Stimulated activated CD8-positive, alpha-beta memory T cell treated with anti-CD3 and anti-CD28 coated beads, Interleukin-2, amount 100 ng/mL, for 1 hour (primary cell): ENCODE data around the gene IL27RA.
A peak's percentile ranks its signal among the peaks of the same experiment; 100 is the strongest.

Source experiments
- DNase-seq, 2 donors: peaks; one replicate each; pipeline ENCODE4 v3.0.0-alpha.2; 2020; ENCODE audit warnings: low read depth in 2 of 2

The IL27RA gene

DNA sequence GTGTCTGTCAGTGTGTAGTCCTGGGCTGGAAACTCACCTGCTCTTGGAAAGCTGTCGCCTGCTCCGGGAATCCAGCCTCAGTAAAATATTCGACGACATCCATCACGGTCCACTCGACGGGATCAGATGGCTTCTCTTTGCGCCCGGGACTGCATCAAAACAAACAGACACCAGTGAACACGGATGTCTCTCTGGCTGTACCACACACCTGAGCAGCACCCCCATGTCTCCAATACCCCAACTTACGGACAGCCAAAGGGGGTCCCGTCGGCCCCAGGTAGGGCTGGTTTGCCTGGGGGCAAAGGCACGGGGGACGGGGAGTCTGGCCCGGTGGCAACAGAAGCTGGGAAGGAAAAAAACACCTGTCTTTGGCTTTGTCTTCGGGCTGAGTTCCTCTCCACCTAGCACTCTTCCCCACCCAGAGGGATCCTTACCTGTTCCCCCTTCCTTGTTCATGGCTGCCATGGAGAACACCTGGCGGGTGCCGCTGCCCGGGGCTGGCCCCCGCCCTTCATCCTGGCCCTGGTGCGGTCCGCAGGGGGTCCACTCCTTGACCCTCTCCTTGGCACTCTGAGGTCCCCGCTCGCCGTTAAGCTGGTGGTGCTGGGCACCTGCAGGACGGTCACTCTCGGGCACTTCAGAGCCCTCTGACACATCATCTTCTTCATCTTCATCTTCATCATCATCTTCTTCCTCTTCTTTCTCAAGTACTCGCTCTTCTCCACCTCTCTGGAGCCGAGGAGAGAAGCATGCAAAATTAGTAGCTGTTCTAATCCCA, 57.3 kb downstream of the IL27RA start:
- DNase-seq = no peak

DNA sequence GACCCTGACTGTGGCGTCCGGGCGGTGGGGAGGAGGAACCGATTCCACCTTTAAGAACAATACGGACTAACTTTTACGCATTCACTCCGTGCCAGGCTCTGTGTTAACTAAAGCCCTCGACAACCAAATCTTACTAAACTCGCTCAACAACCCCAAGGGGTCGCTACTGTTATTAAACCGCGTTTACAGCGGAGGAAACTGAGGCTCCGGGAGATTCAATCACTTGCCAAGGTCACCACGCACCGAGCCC, 57.8 kb downstream of the IL27RA start:
- no peak for DNase-seq

DNA sequence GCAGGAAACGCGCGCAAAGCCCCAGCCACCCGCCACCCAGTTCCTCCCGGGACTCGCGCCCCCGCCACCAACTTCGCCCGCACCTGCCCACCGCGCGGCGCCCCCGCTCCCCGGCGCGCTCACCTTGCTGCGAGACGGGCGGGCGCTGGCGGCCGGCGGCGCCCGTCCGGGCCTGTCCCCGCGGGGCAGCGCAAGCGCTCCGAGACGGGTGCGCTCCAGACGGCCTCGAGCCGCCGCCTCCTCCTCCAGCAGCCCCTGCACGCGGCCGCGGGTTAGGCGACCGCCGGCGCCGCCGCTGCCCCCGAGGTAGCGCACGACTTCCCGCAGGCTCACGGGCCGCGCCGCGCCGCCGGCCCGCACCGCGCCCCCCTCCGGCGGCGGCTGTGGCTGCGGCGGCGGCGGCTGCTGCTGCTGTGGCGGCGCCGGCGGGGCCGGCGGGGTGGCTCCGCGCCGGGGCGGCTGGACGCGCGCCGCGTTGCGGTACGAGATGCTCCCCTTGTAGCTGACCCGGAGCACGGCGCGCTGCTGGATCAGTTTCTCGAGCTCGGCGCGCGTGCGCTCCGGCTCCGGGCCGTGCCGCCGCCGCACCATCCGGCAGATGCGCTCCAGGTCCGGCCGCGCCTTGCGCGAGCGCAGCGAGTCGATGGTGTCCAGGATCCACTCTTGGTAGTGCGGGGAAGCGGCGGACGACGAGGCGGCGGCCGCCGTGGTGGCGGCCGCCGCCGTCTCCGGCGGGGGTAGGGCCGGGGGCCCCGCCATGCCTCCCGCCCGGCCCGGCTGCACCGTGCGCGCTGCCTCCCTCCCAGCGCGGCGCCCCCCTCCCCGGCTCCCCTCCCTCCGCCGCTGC, 58.3 kb downstream of the IL27RA start:
- peak in 1 of 2 donors; percentile 25 for DNase-seq

DNA sequence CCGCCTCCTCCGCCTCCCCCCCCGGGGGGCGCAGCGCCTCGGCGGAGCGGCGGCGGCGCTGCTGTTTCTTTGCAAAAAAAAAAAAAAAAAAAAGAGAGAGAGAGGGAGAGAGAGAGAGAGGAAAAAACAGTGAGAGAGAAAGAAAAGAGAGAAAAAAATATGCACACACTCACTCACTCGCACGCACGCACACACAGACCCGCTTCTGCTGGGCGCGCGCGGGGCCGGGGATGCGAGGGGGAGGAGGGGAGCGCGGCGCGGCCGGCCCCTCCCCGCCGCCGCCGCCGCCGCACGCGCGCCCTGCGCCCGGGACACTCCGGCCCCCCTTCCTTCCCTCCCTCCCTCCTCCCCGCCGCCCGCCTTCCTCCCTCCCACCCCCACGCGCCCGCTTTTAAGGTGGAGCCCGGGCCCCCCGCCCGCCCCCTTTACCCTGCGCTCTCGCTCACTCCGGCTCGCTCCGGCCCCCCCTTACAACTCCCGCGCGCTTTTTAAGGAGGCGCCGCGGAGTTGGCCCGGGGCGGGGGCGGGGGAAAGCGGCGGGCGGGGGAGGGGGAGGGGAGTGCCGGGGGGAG, 59.0 kb downstream of the IL27RA start, which contains the start of gene SAMD1:
Gene SAMD1 (minus strand): TSS at position 243 of the 572 bp plus-strand sequence.
- peak; percentile 71 to 86 for DNase-seq

DNA sequence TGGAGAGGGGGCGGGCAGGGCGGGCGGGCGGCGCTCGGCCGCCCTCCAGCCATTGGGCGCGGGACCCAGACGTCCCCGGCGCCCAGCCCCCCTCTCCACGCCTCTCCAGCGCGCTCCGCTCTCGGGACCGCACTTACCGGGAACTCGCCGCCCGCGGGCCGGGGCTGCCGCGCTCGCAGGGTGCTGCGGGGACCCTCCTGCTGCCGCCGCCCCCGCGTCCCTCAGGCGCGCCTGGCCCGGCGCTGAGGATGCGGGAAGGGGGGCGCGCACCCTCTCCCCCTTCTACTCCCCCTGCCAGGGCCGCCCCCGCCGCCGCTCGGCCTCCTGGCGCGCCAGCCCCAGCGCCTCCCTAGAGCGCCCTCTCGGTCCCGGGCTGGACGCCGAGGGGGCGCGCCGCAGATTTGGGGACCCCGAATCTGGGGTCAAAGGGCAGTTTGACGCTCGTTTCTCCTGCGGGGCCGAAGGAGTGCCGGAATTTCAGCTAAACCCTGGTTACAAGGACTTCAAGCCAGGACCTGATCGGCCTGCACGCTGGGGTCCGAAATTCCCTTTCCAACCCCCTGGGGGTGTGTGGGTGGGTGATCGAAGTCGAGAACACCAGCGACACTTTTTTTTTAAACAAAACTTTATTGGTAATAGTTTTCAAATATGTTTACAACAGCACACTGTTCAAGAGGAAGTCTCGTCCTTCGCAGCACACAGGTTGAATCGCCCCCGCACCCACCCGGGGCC, 59.7 kb downstream of the IL27RA start:
- DNase-seq = peak in 1 of 2 donors; percentile 35

DNA sequence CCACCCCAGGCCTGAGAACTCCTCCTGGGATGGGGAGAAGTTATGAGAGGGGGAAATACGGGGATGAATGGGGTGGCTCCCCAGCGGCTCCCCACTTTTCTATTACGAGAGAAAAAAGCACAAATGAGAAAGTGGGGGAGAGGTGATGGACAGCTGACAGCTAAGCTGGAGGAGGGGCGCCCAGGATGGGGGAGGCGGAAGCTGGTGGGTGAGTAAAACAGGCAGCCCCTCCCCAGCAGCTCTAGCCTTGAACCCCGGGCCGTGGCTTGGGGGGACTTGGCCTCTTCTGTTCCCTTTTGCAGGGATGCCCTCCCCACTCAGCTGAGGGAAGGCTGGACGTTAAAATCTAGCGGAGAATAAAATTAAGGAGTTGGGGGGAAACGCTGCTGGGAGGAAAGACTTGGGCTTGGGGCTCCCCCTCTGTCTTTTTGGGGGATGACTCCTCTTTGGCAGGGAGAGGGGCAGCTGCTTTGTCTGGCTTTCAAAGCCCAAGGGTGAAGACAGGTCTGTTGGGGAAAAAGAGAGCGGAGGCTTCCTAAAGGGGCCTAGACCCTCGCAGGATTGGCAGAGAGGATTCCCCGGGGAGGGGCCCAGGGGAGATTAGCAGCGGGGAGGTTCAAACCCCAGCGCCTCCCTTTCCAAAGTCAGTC, 60.4 kb downstream of the IL27RA start:
- DNase-seq = no peak

DNA sequence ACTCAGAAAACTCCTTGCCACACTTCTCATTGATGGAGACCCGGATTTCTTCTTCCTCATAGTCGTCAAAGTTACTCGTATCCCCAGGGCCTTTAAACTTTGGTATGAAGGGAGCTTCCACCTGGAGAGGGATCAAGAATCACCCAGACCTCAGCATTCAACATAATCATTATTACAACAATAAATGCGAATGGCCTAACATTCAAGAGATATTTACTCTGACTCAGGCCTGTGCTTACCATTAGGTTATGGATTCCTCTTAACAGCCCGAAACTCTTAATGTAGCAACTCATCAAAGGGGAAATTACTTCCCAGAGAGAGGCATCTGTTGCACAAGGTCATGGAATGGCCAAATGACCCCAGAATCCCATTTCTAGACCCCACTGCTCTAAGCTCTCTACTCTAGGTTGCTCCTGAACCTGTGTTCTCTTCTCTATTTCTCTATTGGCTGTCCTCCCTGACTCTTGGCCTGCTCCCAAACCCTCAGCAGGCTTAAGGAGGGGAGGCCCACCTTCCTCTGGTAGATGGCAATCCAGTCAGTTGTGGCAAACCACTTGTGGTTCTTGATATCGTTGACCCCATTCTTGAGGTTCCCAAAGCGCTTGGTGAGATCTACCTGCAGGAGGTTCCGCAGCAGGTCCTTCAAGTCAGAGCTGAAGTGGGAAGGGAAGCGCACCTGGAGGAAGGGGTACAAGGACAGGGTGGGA, 61.7 kb downstream of the IL27RA start:
- DNase-seq = no peak

DNA sequence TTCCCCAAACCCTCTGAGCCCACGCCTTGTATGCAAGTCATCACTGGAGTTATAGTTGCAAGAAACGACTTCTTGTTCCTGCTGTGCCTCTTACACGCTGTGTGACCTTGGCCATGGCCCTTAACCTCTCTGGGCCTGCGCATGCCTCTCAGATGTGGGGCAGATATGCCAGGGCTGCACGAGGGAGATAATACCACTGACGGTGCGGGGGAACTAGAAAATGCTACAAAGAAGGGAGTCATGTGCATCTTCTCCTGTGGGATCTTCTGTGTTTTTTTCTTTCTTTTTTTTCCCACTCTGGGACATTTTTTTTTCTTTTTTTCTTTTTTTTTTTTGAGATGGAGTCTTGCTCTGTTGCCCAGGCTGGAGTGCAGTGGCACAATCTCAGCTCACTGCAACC, 63.3 kb downstream of the IL27RA start:
- DNase-seq = no peak

DNA sequence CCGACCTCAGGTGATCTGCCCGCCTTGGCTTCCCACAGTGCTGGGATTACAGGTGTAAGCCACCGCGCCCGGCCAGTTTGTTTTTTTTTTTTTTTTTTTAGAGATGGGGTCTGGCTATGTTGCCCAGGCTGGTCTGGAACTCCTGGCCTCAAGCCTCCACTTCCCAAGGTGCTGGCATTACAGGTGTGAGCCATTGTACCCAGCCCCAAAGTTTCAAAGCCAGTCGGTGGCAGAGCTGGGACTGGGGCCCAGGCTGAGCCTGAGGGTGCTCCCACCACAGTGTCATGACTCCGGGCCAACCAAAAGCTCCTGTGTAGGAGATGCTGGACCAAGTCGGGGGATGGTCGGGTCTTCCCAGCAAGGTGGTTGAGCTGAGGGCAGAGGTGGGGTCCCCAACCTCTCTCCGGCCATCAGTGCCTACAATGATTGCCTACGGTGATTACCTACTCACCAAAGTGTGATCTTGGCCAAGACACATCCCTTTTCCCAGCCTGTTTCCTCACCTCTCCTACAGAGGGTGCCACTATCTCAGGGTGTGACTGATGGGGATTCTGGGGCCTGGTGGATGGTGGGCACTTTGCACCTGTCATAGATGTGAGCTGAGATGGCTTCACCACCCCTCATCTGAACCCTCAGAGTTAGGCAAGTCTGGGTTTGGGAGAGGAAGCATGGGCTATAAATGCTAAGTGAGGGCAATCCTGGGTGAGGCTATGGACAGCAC, 64.9 kb downstream of the IL27RA start:
- DNase-seq = no peak

DNA sequence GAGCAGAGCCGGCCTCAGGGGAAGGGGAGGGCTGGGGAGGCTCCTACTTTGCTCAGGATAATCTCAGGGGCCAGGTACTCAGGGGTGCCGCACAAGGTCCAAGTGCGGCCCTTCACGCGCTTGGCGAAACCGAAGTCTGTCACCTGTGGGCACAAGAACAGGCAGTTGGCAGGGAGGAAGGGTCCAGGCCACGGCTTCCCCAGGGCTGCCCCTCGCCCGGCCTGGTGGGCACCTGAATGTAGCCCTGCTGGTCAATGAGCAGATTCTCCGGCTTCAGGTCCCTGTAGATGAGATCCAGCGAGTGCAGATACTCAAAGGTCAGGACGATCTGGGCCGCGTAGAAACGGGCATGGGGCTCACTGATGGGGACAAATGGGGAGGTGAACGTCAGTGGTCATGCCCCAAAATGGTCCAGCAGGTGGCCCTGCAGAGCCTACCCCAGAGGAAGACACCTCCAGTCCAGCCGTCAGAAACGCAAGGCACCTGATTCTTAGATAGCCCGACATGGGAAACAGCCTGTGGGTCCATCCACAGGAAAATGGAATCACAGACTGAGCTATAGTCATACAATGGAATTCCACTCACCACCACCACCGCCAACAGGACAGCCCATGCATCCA, 66.1 kb downstream of the IL27RA start:
- DNase-seq = no peak

DNA sequence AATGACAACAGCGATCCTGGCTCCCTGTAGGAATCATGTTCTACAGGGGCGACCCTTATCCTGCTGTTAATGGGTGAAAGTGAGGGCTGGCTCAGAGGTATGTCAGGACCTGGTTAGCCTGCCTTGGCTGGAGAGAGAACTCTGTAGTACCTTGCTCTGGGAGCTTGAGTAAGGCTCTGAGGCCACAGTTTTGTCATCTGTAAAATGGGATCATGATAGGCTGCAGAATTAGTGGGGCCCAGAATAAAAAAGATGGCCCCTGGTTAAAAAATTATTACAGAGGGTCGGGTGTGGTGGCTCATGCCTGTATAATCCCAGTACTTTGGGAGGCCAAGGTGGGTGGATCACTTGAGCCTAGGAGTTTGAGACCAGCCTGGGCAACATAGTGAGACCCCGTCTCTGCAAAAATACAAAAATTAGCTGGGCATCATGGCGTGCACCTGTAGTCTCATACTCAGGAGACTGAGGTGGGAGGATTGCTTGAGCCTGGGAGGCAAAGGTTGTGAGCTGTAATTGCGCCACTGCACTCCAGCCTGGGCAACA, 69.5 kb downstream of the IL27RA start:
- DNase-seq = no peak

DNA sequence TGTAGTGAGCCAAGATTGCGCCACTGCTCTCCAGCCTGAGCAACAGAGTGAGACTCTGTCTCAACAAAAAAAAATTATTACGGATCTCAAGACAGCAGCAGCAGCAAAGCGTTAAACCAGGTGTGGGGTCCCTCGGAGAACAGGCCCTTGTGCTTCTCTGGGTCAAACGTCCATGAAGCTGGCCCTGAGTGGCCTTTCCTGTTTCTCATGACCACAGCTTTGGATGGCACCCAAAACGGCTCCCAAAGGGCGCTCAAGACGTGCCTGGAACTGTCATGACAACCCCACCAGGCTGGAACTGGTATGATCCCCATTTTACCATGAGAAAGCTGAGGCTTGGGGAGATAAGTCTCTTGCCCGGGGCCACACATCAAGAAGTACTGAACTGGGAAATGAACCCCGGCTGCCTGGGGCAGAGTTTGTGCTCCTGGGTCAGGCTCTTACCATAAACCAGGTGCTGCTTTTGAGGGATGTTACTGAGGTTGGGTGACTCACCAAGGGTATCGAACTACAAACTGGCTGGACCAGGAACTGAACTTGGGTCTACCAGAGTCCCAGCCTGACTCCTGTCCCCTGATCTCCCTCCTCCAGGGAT, 70.6 kb downstream of the IL27RA start:
- DNase-seq = no peak

DNA sequence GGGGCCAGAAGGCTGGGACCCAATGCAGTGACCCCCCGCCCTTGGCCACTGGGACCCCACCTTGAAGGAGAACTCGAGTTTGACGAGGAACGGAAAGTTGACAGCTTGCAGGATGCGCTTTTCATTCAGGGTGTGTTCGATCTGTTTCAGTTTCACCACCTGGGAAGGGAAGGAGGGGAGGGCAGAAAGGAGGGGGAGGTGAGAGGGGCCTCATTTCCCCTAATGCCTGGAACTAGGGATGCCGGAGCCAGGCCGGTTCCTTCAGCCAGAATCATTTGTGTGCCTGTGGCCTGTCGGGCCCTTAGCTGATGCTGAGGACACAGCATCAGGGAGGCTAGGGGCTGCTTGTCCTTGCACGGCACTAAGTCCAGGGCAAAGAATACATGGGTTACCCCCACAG, 71.2 kb downstream of the IL27RA start:
- DNase-seq = no peak
